Measurements from ENCODE around the gene SMIM35.

DNA sequence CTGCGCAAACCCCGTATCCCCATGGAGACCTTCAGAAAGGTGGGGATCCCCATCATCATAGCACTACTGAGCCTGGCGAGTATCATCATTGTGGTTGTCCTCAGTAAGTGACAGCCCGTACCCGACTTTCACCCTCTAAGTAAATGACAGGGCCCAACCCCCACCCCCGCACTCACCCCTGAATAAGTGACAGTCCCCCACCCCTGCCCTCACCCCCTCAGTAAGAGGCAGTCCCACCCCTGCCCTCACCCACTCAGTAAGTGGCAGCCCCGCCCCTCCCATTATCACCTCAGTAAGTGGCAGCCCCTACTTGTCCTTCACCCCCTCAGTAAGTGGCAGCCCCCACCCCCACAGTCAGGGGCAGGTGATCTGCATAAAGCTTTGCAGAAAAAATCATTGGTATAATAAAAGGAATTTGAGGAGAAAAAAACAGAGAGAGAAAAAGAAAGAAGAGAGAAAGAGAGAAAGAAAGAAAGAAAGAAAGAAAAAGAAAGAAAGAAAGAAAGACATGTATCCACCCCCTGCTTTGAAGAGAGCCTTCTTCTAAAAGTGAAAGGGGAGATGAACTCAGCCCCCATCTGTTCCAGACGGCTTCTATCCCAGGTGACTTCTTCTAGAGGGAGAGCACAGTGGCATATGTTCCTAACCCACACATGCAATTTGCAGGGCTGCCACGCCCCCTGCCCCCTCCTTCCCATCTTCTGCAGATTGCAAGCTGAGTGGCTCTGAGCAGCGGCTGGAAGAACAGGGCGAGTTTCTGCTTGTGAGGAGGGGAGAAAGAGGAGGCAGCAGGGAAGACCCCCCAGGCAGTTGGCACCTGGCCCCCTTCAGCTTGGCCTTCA lies 12.5 kb upstream of the SMIM35 start:
- TF ChIP-seq CTCF (IDR thresholded peaks at IDR 0.05; ENCODE audit: insufficient read depth, low read length) (no peak), REST (IDR thresholded peaks at IDR 0.05; ENCODE audit: insufficient replicate concordance, low read depth) (no peak), POLR2AphosphoS5 (IDR thresholded peaks at IDR 0.05; ENCODE audit: low read depth) (no peak), GABPA (IDR thresholded peaks at IDR 0.05; ENCODE audit: low read depth) (no peak)

All from HL-60 (cell line).